Keratinocyte (primary cell): ENCODE data around the gene LITAFD. TPM values are rescaled to one million over a fixed set of nuclear protein-coding genes. Genes with fewer than 3 reads are reported as not detected.

Source experiments
- DNase-seq: peaks from one replicate; pipeline ENCODE4 v3.0.0-alpha.2; 2011; ENCODE audit warnings: low read depth, missing footprints, low spot score
- FAIRE-seq: peaks from 2 replicates; lab custom pipeline; 2011; peaks lifted over from hg19 to GRCh38; lab: Jason Lieb, UNC
- H2AFZ ChIP-seq: 2 replicates; pipeline ENCODE4 v1.6.0; 2012; ENCODE audit warnings: low read length, control low read depth, inconsistent platforms; ENCODE audit not compliant: control insufficient read depth
- H3K27ac ChIP-seq: 2 replicates; pipeline ENCODE4 v1.5.1; 2011; ENCODE audit warnings: low read length; ENCODE audit not compliant: control insufficient read depth, insufficient read depth
- H3K27me3 ChIP-seq: 3 replicates; pipeline ENCODE4 v1.6.0; 2011; ENCODE audit warnings: low read length; ENCODE audit not compliant: control insufficient read depth, insufficient read depth; ENCODE audit errors: extremely low read depth
- H3K36me3 ChIP-seq, 2 experiments: 2 replicates in 1 of 2; 3 replicates in 1 of 2; pipeline ENCODE4 v1.5.1; 2011; ENCODE audit warnings: low read length in 2 of 2, mild to moderate bottlenecking in 1 of 2; ENCODE audit not compliant: control insufficient read depth in 2 of 2, insufficient read depth in 2 of 2; ENCODE audit errors: extremely low read depth in 1 of 2
- H3K4me1 ChIP-seq: 3 replicates; pipeline ENCODE4 v1.5.1; 2011; ENCODE audit warnings: low read length; ENCODE audit not compliant: control insufficient read depth, insufficient read depth; ENCODE audit errors: extremely low read depth
- H3K4me2 ChIP-seq: 3 replicates; pipeline ENCODE4 v1.6.0; 2011; ENCODE audit warnings: low read depth, low read length; ENCODE audit not compliant: control insufficient read depth, insufficient read depth; ENCODE audit errors: extremely low read depth
- H3K4me3 ChIP-seq, 3 experiments: fragments of 200-600 bp in 1 of 3; sonication (generic) in 1 of 3; 2 replicates in 2 of 3; 3 replicates in 1 of 3; pipeline ENCODE4 v1.5.1; 2011 to 2016; ENCODE audit warnings: low read length in 3 of 3, mild to moderate bottlenecking in 3 of 3, control low read depth in 2 of 3, inconsistent platforms in 1 of 3, low read depth in 1 of 3, mixed read lengths in 1 of 3, mixed run types in 1 of 3, moderate library complexity in 1 of 3; ENCODE audit not compliant: control insufficient read depth in 2 of 3, insufficient read depth in 2 of 3; ENCODE audit errors: extremely low read depth in 1 of 3
- H3K79me2 ChIP-seq: 2 replicates; pipeline ENCODE4 v1.6.0; 2012; ENCODE audit warnings: low read length; ENCODE audit not compliant: control insufficient read depth, insufficient read depth
- H3K9ac ChIP-seq: 3 replicates; pipeline ENCODE4 v1.6.0; 2011; ENCODE audit warnings: low read length; ENCODE audit not compliant: control insufficient read depth, insufficient read depth; ENCODE audit errors: extremely low read depth
- H3K9me1 ChIP-seq: 3 replicates; pipeline ENCODE4 v1.6.0; 2011; ENCODE audit warnings: low read length; ENCODE audit not compliant: control insufficient read depth, insufficient read depth; ENCODE audit errors: extremely low read depth
- H3K9me3 ChIP-seq: 2 replicates; pipeline ENCODE4 v1.5.1; 2012; ENCODE audit warnings: low read depth, low read length; ENCODE audit not compliant: control insufficient read depth
- H4K20me1 ChIP-seq: 3 replicates; pipeline ENCODE4 v1.6.0; 2011; ENCODE audit warnings: low read length; ENCODE audit not compliant: control insufficient read depth, insufficient read depth; ENCODE audit errors: extremely low read depth
- CTCF ChIP-seq, 3 experiments: IDR thresholded peaks in 1 of 3; conservative IDR thresholded peaks in 1 of 3; optimal IDR thresholded peaks in 1 of 3; 2 replicates in 2 of 3; 3 replicates in 1 of 3; pipeline versions ENCODE3 to v1.5.1; 2011; ENCODE audit warnings: low read length in 3 of 3, mild to moderate bottlenecking in 3 of 3, moderate library complexity in 2 of 3, control low read depth in 1 of 3, inconsistent platforms in 1 of 3; ENCODE audit not compliant: insufficient read depth in 2 of 3; ENCODE audit errors: extremely low read depth in 1 of 3
- EZH2 ChIP-seq: IDR thresholded peaks from one replicate; pipeline ENCODE4 v1.6.1; 2012; ENCODE audit warnings: inconsistent platforms, mild to moderate bottlenecking, low read length, moderate library complexity
- dilution Hi-C: fragments of 300-500 bp; cut with MboI; formaldehyde crosslinking; loops from one replicate; pipeline ENCODE4 v1.7.0; 2020; ENCODE audit warnings: low sequenced_read_pairs; ENCODE audit not compliant: extremely low pct_ligation_motif_present
- polyA plus RNA-seq, 5 experiments: library from polyadenylated mRNA; depleted of rRNA in 3 of 5; stranded (reverse) in 3 of 5; stranded (forward) in 1 of 5; unstranded in 1 of 5; fragments of >200 nt; gene quantifications; 1 replicate in 1 of 5; 2 replicates in 3 of 5; 3 replicates in 1 of 5; pipeline versions ENCODE4 v1.2.1 to v1.2.3, GENCODE V29; 2011 to 2012; ENCODE audit warnings: missing spikeins in 2 of 5, low read depth in 1 of 5, low replicate concordance in 1 of 5

The LITAFD gene
- polyA plus RNA-seq, 1 donor (not counting 4 experiments of a cell fraction or from before 2014, with no cell fraction given) = not detected

- Histone ChIP-seq H3K27ac (peak overlapping the region; percentile 88), H3K4me2 (peak overlapping the region; percentile 76), H2AFZ (peak overlapping the region; percentile 75), H3K79me2 (no peaks in the 10 kb centered on the region), H3K4me1 (peaks cover 20% of the 10 kb centered on the region), H3K27me3 (no peaks in the 10 kb centered on the region), H3K36me3 (no peaks in the 10 kb centered on the region), H3K4me3 (peak overlapping the region in 2 of 3 experiments; percentile 51 to 52), H3K9ac (peak overlapping the region; percentile 73), H3K9me1 (no peaks in the 10 kb centered on the region), H3K9me3 (no peaks in the 10 kb centered on the region), H4K20me1 (no peaks in the 10 kb centered on the region)
- no peak for TF ChIP-seq EZH2
- TF ChIP-seq CTCF (optimal IDR thresholded peaks at IDR 0.05 in 1 of 3, IDR thresholded peaks at IDR 0.05 in 1 of 3, conservative IDR thresholded peaks at IDR 0.05 in 1 of 3; ENCODE audit: extremely low read depth in 1 of 3, insufficient read depth in 2 of 3, low read length in 3 of 3) = no peak
- dilution Hi-C loops = no loop called here
- DNase-seq = no peak
- peak; percentile 56 for FAIRE-seq
These were observed 3.6 kb upstream of the LITAFD start for GRCh38 chr16:8878523-8878911.

DNA sequence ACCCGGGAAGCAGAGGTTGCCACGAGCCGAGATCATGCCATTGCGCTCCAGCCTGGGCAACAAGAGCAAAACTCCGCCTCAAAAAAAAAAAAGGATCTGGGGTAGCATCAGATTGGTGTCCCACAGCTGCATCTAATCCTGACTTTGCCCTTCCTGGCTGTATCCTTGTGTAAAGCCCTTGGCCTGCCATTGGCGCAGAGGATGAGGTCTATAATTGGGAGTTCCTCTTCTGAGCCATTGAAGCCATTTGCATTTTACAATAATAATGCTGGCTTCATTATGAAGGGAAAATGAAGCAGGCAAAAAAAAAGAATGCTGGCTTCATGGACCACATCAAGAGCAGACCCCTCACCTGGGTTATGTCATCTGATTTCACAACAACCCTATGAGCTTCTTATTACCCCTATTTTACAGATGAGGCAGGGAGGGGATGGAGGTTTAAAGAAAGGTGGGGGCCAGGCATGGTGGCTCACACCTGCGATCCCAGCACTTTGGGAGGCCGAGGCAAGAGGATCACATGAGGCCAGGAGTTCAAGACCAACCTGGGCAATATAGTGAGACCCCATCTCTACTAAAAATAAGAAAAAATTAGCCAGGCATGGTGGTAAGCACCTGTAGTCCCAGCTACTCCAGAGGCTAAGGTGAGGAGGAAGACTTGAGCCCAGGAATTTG is 1.2 kb upstream of the LITAFD start:
- Histone ChIP-seq H3K27me3 (no peaks in the 10 kb centered on the region), H3K9me1 (no peaks in the 10 kb centered on the region), H4K20me1 (peaks cover 8% of the 10 kb centered on the region), H3K4me1 (peaks cover 36% of the 10 kb centered on the region), H3K79me2 (no peaks in the 10 kb centered on the region), H3K27ac (no peak overlapping the region), H3K4me2 (no peak overlapping the region), H3K36me3 (no peaks in the 10 kb centered on the region), H2AFZ (no peak overlapping the region), H3K4me3 (no peak overlapping the region), H3K9me3 (no peaks in the 10 kb centered on the region), H3K9ac (no peak overlapping the region)
- DNase-seq (no peak), FAIRE-seq (no peak)
- dilution Hi-C loops = no loop called here
- TF ChIP-seq EZH2 = no peak
- no peak for TF ChIP-seq CTCF (optimal IDR thresholded peaks at IDR 0.05 in 1 of 3, IDR thresholded peaks at IDR 0.05 in 1 of 3, conservative IDR thresholded peaks at IDR 0.05 in 1 of 3; ENCODE audit: extremely low read depth in 1 of 3, insufficient read depth in 2 of 3, low read length in 3 of 3)
